ENCODE data around the gene COMMD4.
"Not testable (repeated sequence)": the region's sequence is repeated elsewhere in the genome, so short reads cannot be mapped to it uniquely, and the experiment has no call there.

COMMD4 gene

GRCh38 chr15:75321711-75322110 is 14.2 kb upstream of the COMMD4 start:
- Mint-ChIP-seq H3K9me3 (no peaks in the 10 kb centered on the region), H3K27me3 (peaks cover 8% of the 10 kb centered on the region), H3K36me3 (no peaks in the 10 kb centered on the region), H3K4me1 (no peaks in the 10 kb centered on the region), H3K27ac (no peak overlapping the region), H3K4me3 (no peak overlapping the region)
- no peak for ATAC-seq

- H3K4me3 Mint-ChIP-seq = no peak overlapping the region
- peaks cover 17% of the 10 kb centered on the region for H3K27me3 Mint-ChIP-seq
- no peaks in the 10 kb centered on the region for H3K36me3 Mint-ChIP-seq
- no peaks in the 10 kb centered on the region for H3K4me1 Mint-ChIP-seq
- no peaks in the 10 kb centered on the region for H3K9me3 Mint-ChIP-seq
- no peak overlapping the region for H3K27ac Mint-ChIP-seq
- ATAC-seq = no peak
Observed at GRCh38 chr15:75325922-75326321, 9.9 kb upstream of the COMMD4 start.

GRCh38 chr15:75327005-75327404 is 8.9 kb upstream of the COMMD4 start:
- Mint-ChIP-seq H3K4me3 (no peak overlapping the region), H3K4me1 (no peaks in the 10 kb centered on the region), H3K36me3 (no peaks in the 10 kb centered on the region), H3K27me3 (peaks cover 11% of the 10 kb centered on the region), H3K27ac (no peak overlapping the region), H3K9me3 (no peaks in the 10 kb centered on the region)
- no peak for ATAC-seq

GRCh38 chr15:75327491-75327890 is 8.4 kb upstream of the COMMD4 start:
- H3K27ac Mint-ChIP-seq = no peak overlapping the region
- H3K36me3 Mint-ChIP-seq = no peaks in the 10 kb centered on the region
- peaks cover 9% of the 10 kb centered on the region for H3K27me3 Mint-ChIP-seq
- H3K4me3 Mint-ChIP-seq = no peak overlapping the region
- no peak for ATAC-seq
- H3K9me3 Mint-ChIP-seq = no peaks in the 10 kb centered on the region
- no peaks in the 10 kb centered on the region for H3K4me1 Mint-ChIP-seq

- ATAC-seq = no peak
- H3K9me3 Mint-ChIP-seq = no peaks in the 10 kb centered on the region
- no peaks in the 10 kb centered on the region for H3K4me1 Mint-ChIP-seq
- no peak overlapping the region for H3K27ac Mint-ChIP-seq
- H3K27me3 Mint-ChIP-seq = peaks cover 9% of the 10 kb centered on the region
- H3K4me3 Mint-ChIP-seq = no peak overlapping the region
- H3K36me3 Mint-ChIP-seq = no peaks in the 10 kb centered on the region
Observed at GRCh38 chr15:75328493-75329314, 7.2 kb upstream of the COMMD4 start.

GRCh38 chr15:75329571-75329970 is 6.3 kb upstream of the COMMD4 start:
- no peaks in the 10 kb centered on the region for H3K4me1 Mint-ChIP-seq
- ATAC-seq = no peak
- H3K27ac Mint-ChIP-seq = no peak overlapping the region
- H3K4me3 Mint-ChIP-seq = no peak overlapping the region
- H3K27me3 Mint-ChIP-seq = peaks cover 9% of the 10 kb centered on the region
- no peaks in the 10 kb centered on the region for H3K9me3 Mint-ChIP-seq
- H3K36me3 Mint-ChIP-seq = no peaks in the 10 kb centered on the region

- not testable (repeated sequence) for H3K27ac Mint-ChIP-seq, H3K9me3 Mint-ChIP-seq, H3K36me3 Mint-ChIP-seq, H3K27me3 Mint-ChIP-seq, H3K4me3 Mint-ChIP-seq, ATAC-seq
- peaks cover 21% of the 10 kb centered on the region for H3K4me1 Mint-ChIP-seq
Observed at GRCh38 chr15:75332093-75332492, 3.8 kb upstream of the COMMD4 start.

- peaks cover 28% of the 10 kb centered on the region for H3K4me1 Mint-ChIP-seq
- H3K9me3 Mint-ChIP-seq, H3K36me3 Mint-ChIP-seq, H3K27ac Mint-ChIP-seq, H3K27me3 Mint-ChIP-seq, H3K4me3 Mint-ChIP-seq: not testable (repeated sequence)
- peak; percentile 64 for ATAC-seq
Observed at GRCh38 chr15:75333654-75334419, 2.0 kb upstream of the COMMD4 start.

- Mint-ChIP-seq H3K9me3 (no peaks in the 10 kb centered on the region), H3K27me3 (no peaks in the 10 kb centered on the region), H3K4me3 (peak overlapping the region; percentile 99), H3K36me3 (peaks cover 9% of the 10 kb centered on the region), H3K4me1 (peaks cover 28% of the 10 kb centered on the region), H3K27ac (peak overlapping the region; percentile 98)
- no peak for ATAC-seq
Observed at GRCh38 chr15:75335313-75335704, 554 bp upstream of the COMMD4 start.

GRCh38 chr15:75338661-75339240 is 2.9 kb downstream of the COMMD4 start:
- no peak overlapping the region for H3K27ac Mint-ChIP-seq
- no peaks in the 10 kb centered on the region for H3K27me3 Mint-ChIP-seq
- no peak for ATAC-seq
- H3K36me3 Mint-ChIP-seq = peaks cover 18% of the 10 kb centered on the region
- peaks cover 28% of the 10 kb centered on the region for H3K4me1 Mint-ChIP-seq
- H3K4me3 Mint-ChIP-seq = no peak overlapping the region
- H3K9me3 Mint-ChIP-seq = no peaks in the 10 kb centered on the region

GRCh38 chr15:75339531-75340240 is 3.8 kb downstream of the COMMD4 start:
- H3K27ac Mint-ChIP-seq = no peak overlapping the region
- no peak for ATAC-seq

GRCh38 chr15:75342221-75342620 is 6.4 kb downstream of the COMMD4 start:
- ATAC-seq = no peak
- H3K27me3 Mint-ChIP-seq = no peaks in the 10 kb centered on the region
- no peaks in the 10 kb centered on the region for H3K9me3 Mint-ChIP-seq
- H3K4me3 Mint-ChIP-seq = no peak overlapping the region
- peaks cover 23% of the 10 kb centered on the region for H3K4me1 Mint-ChIP-seq
- no peak overlapping the region for H3K27ac Mint-ChIP-seq
- H3K36me3 Mint-ChIP-seq = peaks cover 18% of the 10 kb centered on the region

More at GRCh38 chr15:75339531-75340240, 3.8 kb downstream of the COMMD4 start:
- Mint-ChIP-seq H3K4me1 (peaks cover 33% of the 10 kb centered on the region), H3K36me3 (peaks cover 18% of the 10 kb centered on the region), H3K27me3 (no peaks in the 10 kb centered on the region), H3K4me3 (no peak overlapping the region), H3K9me3 (no peaks in the 10 kb centered on the region)

GRCh38 chr15:75343953-75344352 is 8.1 kb downstream of the COMMD4 start:
- Mint-ChIP-seq H3K36me3 (peaks cover 18% of the 10 kb centered on the region), H3K4me1 (peaks cover 33% of the 10 kb centered on the region)
- ATAC-seq, H3K27me3 Mint-ChIP-seq, H3K4me3 Mint-ChIP-seq, H3K9me3 Mint-ChIP-seq, H3K27ac Mint-ChIP-seq: not testable (repeated sequence)

- ATAC-seq = no peak
- Mint-ChIP-seq H3K27me3 (no peaks in the 10 kb centered on the region), H3K4me1 (peaks cover 52% of the 10 kb centered on the region), H3K9me3 (peaks cover 5% of the 10 kb centered on the region), H3K27ac (peak within 1 kb of the TSS; percentile 79), H3K4me3 (peak within 1 kb of the TSS; percentile 92), H3K36me3 (peaks cover 19% of the 10 kb centered on the region)
Observed at GRCh38 chr15:75346796-75347221, 10.9 kb downstream of the COMMD4 start, which contains the start of gene NEIL1. Gene NEIL1, plus strand, starts transcription at chr15:75347039. Its CDS starts 1,867 bp downstream, at chr15:75348906.

All from stimulated activated memory B cell treated with anti-CD40 and anti-IgM and Interleukin-4, amounts not matched to agents 10 μg/mL and 1 μg/mL and 100 μg/mL, for 72 hours (primary cell).